Measurements from ENCODE around the gene PLK3. TPM values are rescaled to one million over a fixed set of nuclear protein-coding genes. Genes with fewer than 3 reads are reported as not detected.

PLK3 gene
- total and polyA plus RNA-seq, 2 of the 4 experiments (the other 2 are of a cell fraction), result 15.8 to 51.6 TPM

DNA sequence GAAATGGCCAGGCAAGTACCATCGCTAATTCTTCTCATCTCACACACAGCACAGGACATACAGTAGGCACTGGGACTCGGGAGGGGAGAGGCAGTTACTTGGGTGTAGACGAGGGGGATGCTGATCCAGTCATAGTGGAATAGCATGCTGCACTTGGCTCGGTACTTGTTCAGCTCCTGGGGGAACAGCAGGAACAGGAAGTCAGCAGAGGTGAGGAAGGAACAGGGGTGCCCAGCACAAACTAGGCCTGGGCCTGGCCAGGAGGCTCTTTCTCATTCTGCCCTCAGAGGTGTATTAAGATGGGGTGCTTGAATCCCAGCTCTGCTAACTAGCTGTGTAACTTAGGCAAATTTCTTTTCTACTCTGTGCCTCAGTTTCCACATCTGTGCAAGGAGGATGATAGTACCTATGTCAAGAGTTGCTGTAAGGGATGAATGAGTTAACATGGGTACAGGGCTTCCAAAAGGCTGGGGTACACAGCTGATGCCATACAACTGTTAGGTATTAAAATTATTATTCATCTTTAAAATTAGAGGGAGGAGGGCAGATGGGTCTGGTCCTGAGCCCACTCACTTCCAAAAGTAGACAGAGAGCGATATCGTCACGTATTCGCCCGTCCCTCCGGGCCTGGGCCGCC lies 14.6 kb upstream of the PLK3 start:
- Histone ChIP-seq H3K14ac (replicated peaks; ENCODE audit: low read depth, low read length) (no peak overlapping the region), H2BK20ac (ENCODE audit: low read depth, low read length) (no peak overlapping the region), H3K36me3 (ENCODE audit: control insufficient read depth, insufficient read depth, low read length) (peaks cover 8% of the 10 kb centered on the region), H3K4ac (ENCODE audit: low read depth, low read length) (0 out of 2 replicates have a peak overlapping the region, but pooled peaks have one; percentile 21), H4K5ac (ENCODE audit: low read depth, low read length) (no peak overlapping the region), H3K4me2 (ENCODE audit: low read depth, low read length) (peak overlapping the region; percentile 58; the same call in 1 of the 2 replicates), H3K4me1 (ENCODE audit: control insufficient read depth, insufficient read depth, low read length) (peaks cover 8% of the 10 kb centered on the region; the same call in 1 of the 2 replicates), H2BK15ac (ENCODE audit: low read depth, low read length) (no peak overlapping the region), H4K20me1 (ENCODE audit: insufficient read depth, low read length) (0 out of 2 replicates have a peak, but pooled peaks cover 7% of the 10 kb centered on the region), H3K9me1 (ENCODE audit: insufficient read depth, low read length) (0 out of 2 replicates have a peak, but pooled peaks cover 4% of the 10 kb centered on the region), H4K8ac (ENCODE audit: low read depth in 2 of 2, low read length in 2 of 2) (peak overlapping the region in 1 of 2 experiments; percentile 79; a peak in 1 of 4 replicates), H2BK5ac (ENCODE audit: low read depth, low read length, poor library complexity, severe bottlenecking) (no peak overlapping the region), H4K91ac (ENCODE audit: insufficient read depth, low read depth, low read length) (no peak overlapping the region), H3K27me3 (ENCODE audit: control insufficient read depth, insufficient read depth, low read length) (no peaks in the 10 kb centered on the region; the same call in 1 of the 2 replicates), H2BK120ac (ENCODE audit: low read depth, low read length) (no peak overlapping the region; the same call in 1 of the 2 replicates), H2AK9ac (replicated peaks; ENCODE audit: low read depth, low read length, poor library complexity) (no peak overlapping the region), H3K9ac (ENCODE audit: low read depth, low read length) (no peak overlapping the region), H3K56ac (ENCODE audit: extremely low read depth, insufficient read depth, low read length) (no peak overlapping the region), H3K9me3 (ENCODE audit: control insufficient read depth, insufficient read depth, low read length) (no peaks in the 10 kb centered on the region), H3K18ac (ENCODE audit: low read depth, low read length) (no peak overlapping the region), H3K23ac (ENCODE audit: low read depth, low read length) (peak overlapping the region; percentile 51), H3K4me3 (ENCODE audit: insufficient read depth, low read depth, low read length) (no peak overlapping the region), H2AK5ac (ENCODE audit: low read depth, low read length) (peak overlapping the region; percentile 80; the same call in 1 of the 2 replicates), H3K27ac (ENCODE audit: insufficient read depth, low read length) (no peak overlapping the region), H3K79me1 (ENCODE audit: low read depth in 1 of 2, low read length in 2 of 2) (peaks cover 0 to 7% of the 10 kb centered on the region in 2 experiments; a peak in 2 of 4 replicates), H2AFZ (replicated peaks; ENCODE audit: low read length, poor library complexity) (peak overlapping the region; percentile 95)
- no TSS peak for BruUV-seq (replicated peaks)
- ChIA-PET CTCF (interaction anchor here (1.4 kb wide), 1 partner anchor 14 kb away, joined by 9 read pairs; the partner anchor contains the start of gene PLK3), POLR2A (ENCODE audit: unreplicated experiment) (no interaction called here)
- intact Hi-C loops (cut with micrococcal nuclease) (no loop called here), in situ Hi-C loops (cut with MboI; ENCODE audit: low sequenced_read_pairs) (no loop called here), dilution Hi-C loops (cut with HindIII; ENCODE audit: low sequenced_read_pairs, unreplicated experiment) (no loop called here)
- no peak for ATAC-seq (ENCODE audit: low read depth)
- no peak for DNase-seq
- TF ChIP-seq USF2 (IDR thresholded peaks at IDR 0.05; ENCODE audit: low read depth, low read length), result no peak
- TF ChIP-seq MAFK (IDR thresholded peaks at IDR 0.05; ENCODE audit: low read depth, low read length), result no peak
- no peak for TF ChIP-seq MAZ (IDR thresholded peaks at IDR 0.05; ENCODE audit: borderline replicate concordance, low read depth, low read length)
- WGBS, 2 experiments (ENCODE audit: extremely low coverage in 2 of 2, insufficient read length in 1 of 2), result no CpG with 5 or more reads among the region's 11 CpGs
